Activated CD4-positive, alpha-beta memory T cell treated with anti-CD3 and anti-CD28 coated beads, Interleukin-2, amount 10 ng/mL, durations not matched to agents 7 days and 5 days (primary cell): ENCODE data around the gene STK35. TPM values are rescaled to one million over a fixed set of nuclear protein-coding genes. Genes with fewer than 3 reads are reported as not detected.

Source experiments
- CTCF ChIA-PET: fragments of 350-600 bp; sonication (Branson Sonifier 250); formaldehyde crosslinking; loops from one replicate; lab custom pipeline; 2021; ENCODE audit warnings: antibody characterized with exemption, inconsistent platforms; lab: Charles Lee
- POLR2A ChIA-PET: fragments of 350-600 bp; sonication (Branson Sonifier 250); formaldehyde crosslinking; loops from one replicate; lab custom pipeline; 2021; ENCODE audit warnings: antibody characterized with exemption; lab: Charles Lee
- DNase-seq: peaks from one replicate; pipeline ENCODE4 v3.0.0-alpha.2; 2020
- H3K27ac Mint-ChIP-seq: one replicate; pipeline ENCODE4 v1.8.0; 2021; ENCODE audit warnings: mild to moderate bottlenecking, mixed read lengths
- H3K27me3 Mint-ChIP-seq: one replicate; pipeline ENCODE4 v1.8.0; 2021; ENCODE audit warnings: mixed read lengths
- H3K36me3 Mint-ChIP-seq: one replicate; pipeline ENCODE4 v1.8.0; 2021; ENCODE audit warnings: low read depth, mixed read lengths
- H3K4me1 Mint-ChIP-seq: one replicate; pipeline ENCODE4 v1.8.0; 2021; ENCODE audit warnings: mixed read lengths
- H3K4me3 Mint-ChIP-seq: one replicate; pipeline ENCODE4 v1.8.0; 2021; ENCODE audit warnings: mild to moderate bottlenecking, mixed read lengths
- H3K9me3 Mint-ChIP-seq: one replicate; pipeline ENCODE4 v1.8.0; 2021; ENCODE audit warnings: mixed read lengths
- total RNA-seq, 2 experiments: library from RNA; stranded (reverse); gene quantifications; one replicate each; pipeline ENCODE4 v1.2.3, GENCODE V29; 2021

Gene STK35
- total RNA-seq, 2 experiments from 2014 or later = 18.5 to 18.9 TPM

- Mint-ChIP-seq H3K27me3 (peaks cover 45% of the 10 kb centered on the region), H3K4me3 (no peak overlapping the region), H3K4me1 (no peaks in the 10 kb centered on the region), H3K36me3 (no peaks in the 10 kb centered on the region), H3K27ac (no peak overlapping the region), H3K9me3 (no peaks in the 10 kb centered on the region)
- POLR2A ChIA-PET = interaction anchor here (2.6 kb wide), 1 partner anchor 14 kb away, joined by 7 read pairs; no protein-coding TSS in a partner anchor
- DNase-seq = no peak
- CTCF ChIA-PET = no interaction called here
These were observed 12.7 kb upstream of the STK35 start for GRCh38 chr20:2088891-2089290.

DNA sequence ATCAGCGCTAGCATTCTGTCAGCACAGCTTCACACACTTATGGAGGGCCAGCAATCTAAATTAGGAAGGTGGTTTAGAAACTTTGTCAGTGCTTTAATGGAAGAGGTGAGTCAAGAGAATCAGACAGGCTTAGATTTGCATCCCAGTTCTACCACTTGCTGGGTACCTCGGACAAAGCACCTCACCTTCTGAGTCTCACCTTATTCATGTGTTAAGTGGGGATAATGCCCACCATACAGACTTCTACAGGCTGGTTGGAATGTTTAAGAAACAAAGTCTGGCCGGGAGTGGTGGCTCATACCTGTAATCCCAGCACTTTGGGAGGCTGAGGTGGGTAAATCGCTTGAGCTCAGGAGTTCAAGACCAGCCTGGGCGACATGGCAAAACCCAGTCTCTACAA, 12.2 kb upstream of the STK35 start:
- H3K27me3 Mint-ChIP-seq = peaks cover 42% of the 10 kb centered on the region
- DNase-seq = no peak
- H3K4me1 Mint-ChIP-seq = no peaks in the 10 kb centered on the region
- no peaks in the 10 kb centered on the region for H3K9me3 Mint-ChIP-seq
- no peak overlapping the region for H3K4me3 Mint-ChIP-seq
- no peaks in the 10 kb centered on the region for H3K36me3 Mint-ChIP-seq
- no peak overlapping the region for H3K27ac Mint-ChIP-seq
- ChIA-PET POLR2A (interaction anchor here (2.6 kb wide), 1 partner anchor 13 kb away, joined by 7 read pairs; no protein-coding TSS in a partner anchor), CTCF (no interaction called here)

GRCh38 chr20:2093159-2093781, 8.4 kb upstream of the STK35 start:
- no peak overlapping the region for H3K4me3 Mint-ChIP-seq

DNA sequence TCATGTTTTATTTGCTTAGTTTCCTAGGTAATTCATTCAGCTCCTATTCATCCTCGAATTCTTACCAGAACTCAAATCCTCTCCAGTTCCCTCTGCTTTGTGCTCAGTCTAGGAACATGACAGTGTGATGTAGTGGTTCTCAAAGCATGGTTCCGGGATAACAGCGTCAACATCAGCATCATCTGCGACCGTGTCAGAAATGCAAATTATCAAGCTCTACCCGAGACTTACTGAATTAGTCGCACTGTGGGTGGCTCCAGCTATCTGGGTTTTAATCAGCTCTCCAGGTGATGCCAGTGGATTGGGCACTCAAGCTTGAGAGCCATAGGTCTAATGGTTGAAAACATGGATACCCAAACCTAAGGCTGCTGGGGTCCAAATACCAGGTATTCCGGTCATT, 7.7 kb upstream of the STK35 start:
- no peaks in the 10 kb centered on the region for H3K9me3 Mint-ChIP-seq
- ChIA-PET CTCF (interaction anchor here (0.7 to 2.7 kb wide), 6 partner anchors 10 to 87 kb away, joined by 3 to 17 read pairs (median 5); no protein-coding TSS in a partner anchor), POLR2A (interaction anchor here (2.5 kb wide), 1 partner anchor 9 kb away, joined by 17 read pairs; the partner anchor contains the start of gene STK35)
- H3K4me1 Mint-ChIP-seq = no peaks in the 10 kb centered on the region
- H3K4me3 Mint-ChIP-seq = no peak overlapping the region
- peaks cover 26% of the 10 kb centered on the region for H3K27me3 Mint-ChIP-seq
- no peak overlapping the region for H3K27ac Mint-ChIP-seq
- H3K36me3 Mint-ChIP-seq = no peaks in the 10 kb centered on the region
- no peak for DNase-seq

More at GRCh38 chr20:2093159-2093781, 8.4 kb upstream of the STK35 start:
- Mint-ChIP-seq H3K36me3 (no peaks in the 10 kb centered on the region), H3K4me1 (no peaks in the 10 kb centered on the region), H3K9me3 (no peaks in the 10 kb centered on the region), H3K27me3 (peaks cover 32% of the 10 kb centered on the region), H3K27ac (no peak overlapping the region)
- CTCF ChIA-PET = interaction anchor here (0.7 to 2.7 kb wide), 6 partner anchors 10 to 86 kb away, joined by 3 to 17 read pairs (median 5); no protein-coding TSS in a partner anchor
- POLR2A ChIA-PET = interaction anchor here (2.5 kb wide), 1 partner anchor 9 kb away, joined by 17 read pairs; the partner anchor contains the start of gene STK35
- DNase-seq = peak; percentile 36

- H3K4me1 Mint-ChIP-seq = peaks cover 46% of the 10 kb centered on the region
These were observed 398 bp downstream of the STK35 start for GRCh38 chr20:2101865-2102584.

GRCh38 chr20:2102585-2103460, 1.2 kb downstream of the STK35 start:
- ChIA-PET POLR2A (interaction anchor here (0.8 to 4.3 kb wide), 21 partner anchors 9 to 711 kb away, joined by 3 to 37 read pairs (median 4); partner anchors contain the start of genes NOP56 and SNRPB), CTCF (interaction anchor here (0.6 to 2.6 kb wide), 5 partner anchors 9 to 970 kb away, joined by 3 to 17 read pairs (median 3); no protein-coding TSS in a partner anchor)
- H3K4me1 Mint-ChIP-seq = peaks cover 49% of the 10 kb centered on the region
- H3K27me3 Mint-ChIP-seq = no peaks in the 10 kb centered on the region
- H3K27ac Mint-ChIP-seq = peak overlapping the region; percentile 99
- peak; percentile 87 for DNase-seq
- peaks cover 28% of the 10 kb centered on the region for H3K36me3 Mint-ChIP-seq
- H3K9me3 Mint-ChIP-seq = no peaks in the 10 kb centered on the region
- H3K4me3 Mint-ChIP-seq = peak overlapping the region; percentile 93

More at GRCh38 chr20:2101865-2102584, 398 bp downstream of the STK35 start:
- Mint-ChIP-seq H3K27ac (peak overlapping the region; percentile 99), H3K27me3 (no peaks in the 10 kb centered on the region), H3K36me3 (peaks cover 28% of the 10 kb centered on the region), H3K9me3 (no peaks in the 10 kb centered on the region), H3K4me3 (peak overlapping the region; percentile 93)
- ChIA-PET POLR2A (interaction anchor here (0.7 to 4.3 kb wide), 17 partner anchors 8 to 710 kb away, joined by 3 to 37 read pairs (median 4); partner anchors contain the start of gene SNRPB), CTCF (interaction anchor here (1.1 to 2.6 kb wide), 2 partner anchors 9 to 137 kb away, joined by 3 to 17 read pairs; no protein-coding TSS in a partner anchor)
- peak; percentile 89 for DNase-seq

- Mint-ChIP-seq H3K27ac (peak overlapping the region; percentile 81), H3K27me3 (no peaks in the 10 kb centered on the region), H3K9me3 (no peaks in the 10 kb centered on the region), H3K36me3 (peaks cover 28% of the 10 kb centered on the region), H3K4me1 (peaks cover 53% of the 10 kb centered on the region), H3K4me3 (peak overlapping the region; percentile 93)
- POLR2A ChIA-PET = interaction anchor here (0.8 to 4.3 kb wide), 17 partner anchors 10 to 712 kb away, joined by 3 to 37 read pairs (median 4); partner anchors contain the start of genes NOP56 and SNRPB
- CTCF ChIA-PET = interaction anchor here (1.2 to 2.6 kb wide), 3 partner anchors 10 to 139 kb away, joined by 3 to 17 read pairs (median 4); no protein-coding TSS in a partner anchor
- no peak for DNase-seq
These were observed 2.0 kb downstream of the STK35 start for GRCh38 chr20:2103461-2104153.

DNA sequence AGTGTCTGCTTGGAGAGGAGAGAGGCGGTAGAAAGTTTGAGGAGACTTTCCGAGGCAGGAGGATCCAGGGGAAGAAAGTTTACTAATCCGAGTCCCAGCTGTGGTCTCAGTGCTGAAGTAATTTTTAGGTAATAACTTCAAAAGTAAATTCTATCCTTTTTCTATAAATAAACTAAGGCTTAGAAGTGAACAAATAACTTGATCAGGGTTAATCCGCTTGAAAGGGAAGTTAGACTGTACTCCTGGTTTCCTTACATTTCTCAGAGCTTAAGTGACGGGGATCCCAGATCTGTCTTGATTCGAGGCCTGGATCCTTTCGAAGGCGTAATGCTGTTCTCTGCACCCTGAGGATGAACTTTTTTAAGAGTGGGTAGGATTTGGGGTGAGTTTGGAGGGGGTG, 2.6 kb downstream of the STK35 start:
- ChIA-PET POLR2A (interaction anchor here (1.2 to 4.3 kb wide), 6 partner anchors 10 to 549 kb away, joined by 4 to 37 read pairs (median 7); partner anchors contain the start of genes NOP56 and SNRPB), CTCF (interaction anchor here (1.2 to 2.6 kb wide), 3 partner anchors 9 to 139 kb away, joined by 3 to 17 read pairs (median 4); no protein-coding TSS in a partner anchor)
- Mint-ChIP-seq H3K4me1 (peaks cover 60% of the 10 kb centered on the region), H3K9me3 (no peaks in the 10 kb centered on the region), H3K4me3 (peak overlapping the region; percentile 93), H3K27ac (no peak overlapping the region), H3K27me3 (no peaks in the 10 kb centered on the region), H3K36me3 (peaks cover 33% of the 10 kb centered on the region)
- DNase-seq = no peak

DNA sequence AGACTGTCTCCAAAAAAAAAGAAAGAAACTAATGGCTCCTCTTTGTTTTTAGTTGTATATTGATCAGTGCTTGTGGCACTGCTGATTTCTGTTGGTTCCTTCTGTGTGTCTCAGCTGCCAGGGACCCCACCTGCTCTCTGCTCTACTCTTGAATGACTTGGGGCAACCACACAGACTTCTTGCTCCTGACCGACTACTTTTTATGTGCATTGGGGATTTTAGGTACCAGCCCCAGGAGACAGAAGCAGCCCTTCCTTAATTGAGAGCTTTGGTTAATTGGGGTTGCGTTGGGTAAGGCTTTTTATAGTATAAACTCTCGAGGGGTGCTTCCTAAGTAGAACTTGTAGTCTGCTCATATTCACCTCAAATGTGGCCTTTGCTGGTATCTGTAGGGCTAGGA, 6.9 kb downstream of the STK35 start:
- no peak for DNase-seq
- CTCF ChIA-PET = interaction anchor here (1.6 kb wide), 1 partner anchor 15 kb away, joined by 5 read pairs; no protein-coding TSS in a partner anchor
- Mint-ChIP-seq H3K27me3 (no peaks in the 10 kb centered on the region), H3K36me3 (peaks cover 37% of the 10 kb centered on the region), H3K4me1 (peaks cover 68% of the 10 kb centered on the region), H3K9me3 (no peaks in the 10 kb centered on the region), H3K27ac (no peak overlapping the region), H3K4me3 (no peak overlapping the region)
- POLR2A ChIA-PET = no interaction called here

- Mint-ChIP-seq H3K9me3 (no peaks in the 10 kb centered on the region), H3K27ac (no peak overlapping the region), H3K27me3 (no peaks in the 10 kb centered on the region), H3K4me3 (no peak overlapping the region), H3K4me1 (peaks cover 68% of the 10 kb centered on the region), H3K36me3 (peaks cover 39% of the 10 kb centered on the region)
- DNase-seq = no peak
- ChIA-PET POLR2A (interaction anchor here (1.0 kb wide), 1 partner anchor 12 kb away, joined by 3 read pairs; no protein-coding TSS in a partner anchor), CTCF (interaction anchor here (1.6 kb wide), 1 partner anchor 15 kb away, joined by 5 read pairs; no protein-coding TSS in a partner anchor)
These were observed 7.4 kb downstream of the STK35 start for GRCh38 chr20:2108987-2109386.
